HG03571 (cell line): ENCODE measurements around the gene CORO7.

Source experiments
- ATAC-seq: cut with Tn5 transposase; IDR thresholded peaks from one replicate; pipeline ENCODE4 v1.9.1; 2021; ENCODE audit not compliant: unreplicated experiment

Gene CORO7

DNA sequence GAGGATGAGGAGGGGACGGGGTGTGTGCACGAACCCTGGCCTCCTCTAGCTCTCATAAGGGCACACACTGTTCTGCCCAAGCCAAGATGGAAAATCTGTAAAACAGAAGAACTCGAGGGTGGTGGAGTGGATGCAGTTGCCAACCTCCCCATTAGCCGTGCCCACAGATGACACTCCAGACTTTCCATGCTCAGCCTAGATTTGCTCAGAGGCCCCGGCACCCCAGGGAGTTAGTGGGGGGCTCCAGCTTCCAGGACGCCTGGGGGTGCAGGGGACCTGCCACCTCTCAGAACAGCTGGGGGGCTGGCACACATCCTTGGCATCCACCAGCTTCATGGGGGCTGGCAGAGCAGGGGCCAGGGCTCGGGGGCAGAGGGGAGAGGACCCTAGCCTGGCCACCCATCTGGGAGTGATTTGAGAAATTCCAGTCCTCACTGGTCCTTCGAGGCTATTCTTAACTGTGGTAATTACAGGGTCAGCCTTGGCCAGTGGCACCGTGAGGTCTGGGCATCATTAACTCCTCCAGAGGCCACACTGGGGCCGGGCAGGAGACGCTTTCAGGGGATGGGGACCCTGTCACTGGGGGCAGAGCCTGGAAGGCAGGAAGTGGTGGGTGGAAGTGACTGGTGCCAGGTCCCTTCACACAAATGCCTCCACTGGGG, 30.5 kb downstream of the CORO7 start:
- no peak for ATAC-seq

DNA sequence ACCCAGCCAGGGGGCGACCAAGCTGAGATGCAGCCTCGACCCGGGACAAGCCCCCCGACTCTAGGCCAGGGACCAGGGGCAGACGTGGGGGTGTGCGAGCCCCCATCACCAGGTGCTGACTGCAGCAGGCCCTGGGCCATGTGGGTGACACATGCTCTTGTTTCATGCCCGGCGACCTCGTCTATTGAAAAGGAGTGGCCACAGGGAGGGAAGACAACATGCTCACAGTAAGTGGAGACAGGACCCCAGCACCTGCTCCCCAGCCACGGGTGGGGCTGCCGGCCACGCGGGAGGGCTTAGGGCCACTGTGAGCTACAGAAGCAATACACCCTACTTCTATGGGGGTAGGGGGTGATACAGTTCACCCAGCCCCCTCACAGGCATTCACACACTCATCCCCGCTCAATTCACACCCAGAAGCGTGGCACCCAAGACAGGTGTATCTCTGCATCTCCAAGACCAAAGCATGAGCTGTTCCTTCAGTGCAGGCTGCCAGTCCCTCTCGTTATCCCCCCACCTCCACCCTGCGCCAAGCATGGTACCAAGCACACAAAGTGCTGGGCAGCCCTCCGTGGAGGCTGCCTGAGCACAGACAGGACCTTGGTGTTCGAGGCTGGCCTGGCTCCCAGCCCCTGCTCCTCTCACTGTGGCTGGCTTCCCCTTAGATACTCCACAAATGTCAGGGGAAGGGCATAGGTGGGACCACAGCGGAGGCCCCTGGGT, 31.2 kb downstream of the CORO7 start:
- ATAC-seq: no peak

DNA sequence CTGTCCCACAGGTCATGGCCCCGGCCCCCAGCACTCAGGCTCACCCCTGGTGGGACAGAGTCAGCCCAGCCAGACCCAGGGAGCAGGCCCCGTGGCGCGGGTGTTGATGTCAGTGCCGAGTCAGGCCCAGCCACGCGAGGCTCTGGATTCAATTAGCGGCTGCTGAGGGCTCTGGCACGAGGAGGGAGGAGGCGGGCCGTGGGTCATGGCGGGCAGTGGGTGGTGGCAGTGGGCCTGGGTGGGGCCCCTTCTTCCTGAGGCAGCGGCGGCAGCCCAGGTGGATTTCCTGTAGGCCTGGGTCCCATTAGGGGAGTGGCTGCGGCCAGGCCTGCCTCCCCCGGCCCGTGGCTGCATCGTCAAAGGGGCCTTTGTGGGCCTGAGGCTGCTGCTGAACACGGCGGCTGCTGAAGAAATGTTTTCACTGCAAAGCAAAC, 31.9 kb downstream of the CORO7 start:
- no peak for ATAC-seq

DNA sequence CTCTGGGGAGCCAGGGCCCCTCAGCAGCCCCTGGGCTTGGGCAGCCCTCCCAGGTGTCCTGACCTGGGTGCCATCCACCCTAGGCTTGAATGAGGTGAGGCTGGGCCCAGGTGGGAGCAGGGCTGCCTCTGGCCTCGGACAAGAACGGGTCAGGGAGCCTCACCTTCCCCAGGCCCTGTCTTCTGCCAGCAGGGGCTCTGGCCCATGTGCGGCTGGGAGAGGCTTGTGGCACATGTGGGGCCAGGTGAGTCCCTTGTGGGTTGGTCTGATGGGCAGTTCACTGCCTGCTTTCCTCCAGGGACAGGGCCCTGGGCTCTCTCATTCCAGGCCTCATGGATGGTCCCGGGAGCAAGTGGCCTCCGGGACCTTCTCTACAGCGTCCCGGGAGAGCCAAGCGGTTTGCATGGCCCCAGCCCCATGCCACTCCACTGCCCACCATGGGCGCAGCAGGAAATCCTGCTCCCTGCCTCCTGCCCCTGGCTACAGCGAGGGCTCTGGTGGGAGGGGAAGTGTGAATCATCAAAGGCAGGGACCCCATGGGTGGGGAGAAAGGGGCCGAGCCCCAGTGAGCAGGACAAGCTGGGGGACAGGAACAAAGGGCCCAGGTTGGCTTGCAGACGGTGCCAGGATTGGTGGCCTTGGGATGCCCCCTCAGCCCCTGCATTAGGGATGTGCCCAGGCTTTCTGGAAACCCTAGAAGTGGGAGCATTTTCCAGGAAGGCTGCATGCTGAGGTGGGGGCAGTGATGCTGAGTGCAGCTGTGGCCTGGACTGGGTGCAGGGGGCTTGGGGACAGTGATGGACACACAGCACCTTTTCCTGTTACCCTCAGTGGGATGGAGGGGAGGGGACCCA, 32.6 kb downstream of the CORO7 start:
- no peak for ATAC-seq

DNA sequence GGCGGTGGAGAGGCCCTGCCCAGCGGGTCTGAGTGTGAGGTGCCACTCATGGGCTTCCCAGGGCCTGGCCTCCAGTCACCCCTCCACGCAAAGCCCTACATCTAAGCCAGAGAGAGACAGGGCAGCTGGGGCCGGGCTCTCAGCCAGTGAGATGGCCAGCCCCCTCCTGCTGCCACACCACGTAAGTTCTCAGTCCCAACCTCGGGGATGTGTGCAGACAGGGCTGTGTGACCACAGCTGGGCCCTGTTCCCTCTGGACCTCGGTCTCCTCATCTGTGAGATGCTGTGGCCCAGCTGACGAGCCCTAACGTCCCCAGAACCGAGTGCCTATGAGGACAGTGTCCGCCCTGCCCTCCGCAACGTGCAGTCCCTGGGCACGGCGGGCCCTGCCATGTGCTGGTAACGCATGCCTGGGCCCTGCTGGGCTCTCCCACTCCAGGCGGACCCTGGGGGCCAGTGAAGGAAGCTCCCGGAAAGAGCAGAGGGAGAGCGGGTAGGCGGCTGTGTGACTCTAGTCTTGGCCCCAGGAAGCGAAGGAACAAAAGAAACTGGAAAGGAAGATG, 33.5 kb downstream of the CORO7 start:
- ATAC-seq: no peak

DNA sequence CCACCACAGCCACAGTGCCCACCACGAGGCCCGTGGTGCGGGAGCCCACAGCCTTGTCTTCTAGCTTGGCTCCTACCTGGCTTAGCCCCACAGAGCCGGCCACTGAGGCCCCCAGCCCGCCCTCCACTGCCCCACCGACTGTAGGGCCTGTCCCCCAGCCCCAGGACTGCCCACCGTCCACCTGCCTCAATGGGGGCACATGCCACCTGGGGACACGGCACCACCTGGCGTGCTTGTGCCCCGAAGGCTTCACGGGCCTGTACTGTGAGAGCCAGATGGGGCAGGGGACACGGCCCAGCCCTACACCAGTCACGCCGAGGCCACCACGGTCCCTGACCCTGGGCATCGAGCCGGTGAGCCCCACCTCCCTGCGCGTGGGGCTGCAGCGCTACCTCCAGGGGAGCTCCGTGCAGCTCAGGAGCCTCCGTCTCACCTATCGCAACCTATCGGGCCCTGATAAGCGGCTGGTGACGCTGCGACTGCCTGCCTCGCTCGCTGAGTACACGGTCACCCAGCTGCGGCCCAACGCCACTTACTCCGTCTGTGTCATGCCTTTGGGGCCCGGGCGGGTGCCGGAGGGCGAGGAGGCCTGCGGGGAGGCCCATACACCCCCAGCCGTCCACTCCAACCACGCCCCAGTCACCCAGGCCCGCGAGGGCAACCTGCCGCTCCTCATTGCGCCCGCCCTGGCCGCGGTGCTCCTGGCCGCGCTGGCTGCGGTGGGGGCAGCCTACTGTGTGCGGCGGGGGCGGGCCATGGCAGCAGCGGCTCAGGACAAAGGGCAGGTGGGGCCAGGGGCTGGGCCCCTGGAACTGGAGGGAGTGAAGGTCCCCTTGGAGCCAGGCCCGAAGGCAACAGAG, 34.2 kb downstream of the CORO7 start:
- ATAC-seq: no peak

DNA sequence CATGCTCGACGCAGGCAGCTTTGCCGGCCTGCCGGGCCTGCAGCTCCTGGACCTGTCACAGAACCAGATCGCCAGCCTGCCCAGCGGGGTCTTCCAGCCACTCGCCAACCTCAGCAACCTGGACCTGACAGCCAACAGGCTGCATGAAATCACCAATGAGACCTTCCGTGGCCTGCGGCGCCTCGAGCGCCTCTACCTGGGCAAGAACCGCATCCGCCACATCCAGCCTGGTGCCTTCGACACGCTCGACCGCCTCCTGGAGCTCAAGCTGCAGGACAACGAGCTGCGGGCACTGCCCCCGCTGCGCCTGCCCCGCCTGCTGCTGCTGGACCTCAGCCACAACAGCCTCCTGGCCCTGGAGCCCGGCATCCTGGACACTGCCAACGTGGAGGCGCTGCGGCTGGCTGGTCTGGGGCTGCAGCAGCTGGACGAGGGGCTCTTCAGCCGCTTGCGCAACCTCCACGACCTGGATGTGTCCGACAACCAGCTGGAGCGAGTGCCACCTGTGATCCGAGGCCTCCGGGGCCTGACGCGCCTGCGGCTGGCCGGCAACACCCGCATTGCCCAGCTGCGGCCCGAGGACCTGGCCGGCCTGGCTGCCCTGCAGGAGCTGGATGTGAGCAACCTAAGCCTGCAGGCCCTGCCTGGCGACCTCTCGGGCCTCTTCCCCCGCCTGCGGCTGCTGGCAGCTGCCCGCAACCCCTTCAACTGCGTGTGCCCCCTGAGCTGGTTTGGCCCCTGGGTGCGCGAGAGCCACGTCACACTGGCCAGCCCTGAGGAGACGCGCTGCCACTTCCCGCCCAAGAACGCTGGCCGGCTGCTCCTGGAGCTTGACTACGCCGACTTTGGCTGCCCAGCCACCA, 35.1 kb downstream of the CORO7 start:
- no peak for ATAC-seq

DNA sequence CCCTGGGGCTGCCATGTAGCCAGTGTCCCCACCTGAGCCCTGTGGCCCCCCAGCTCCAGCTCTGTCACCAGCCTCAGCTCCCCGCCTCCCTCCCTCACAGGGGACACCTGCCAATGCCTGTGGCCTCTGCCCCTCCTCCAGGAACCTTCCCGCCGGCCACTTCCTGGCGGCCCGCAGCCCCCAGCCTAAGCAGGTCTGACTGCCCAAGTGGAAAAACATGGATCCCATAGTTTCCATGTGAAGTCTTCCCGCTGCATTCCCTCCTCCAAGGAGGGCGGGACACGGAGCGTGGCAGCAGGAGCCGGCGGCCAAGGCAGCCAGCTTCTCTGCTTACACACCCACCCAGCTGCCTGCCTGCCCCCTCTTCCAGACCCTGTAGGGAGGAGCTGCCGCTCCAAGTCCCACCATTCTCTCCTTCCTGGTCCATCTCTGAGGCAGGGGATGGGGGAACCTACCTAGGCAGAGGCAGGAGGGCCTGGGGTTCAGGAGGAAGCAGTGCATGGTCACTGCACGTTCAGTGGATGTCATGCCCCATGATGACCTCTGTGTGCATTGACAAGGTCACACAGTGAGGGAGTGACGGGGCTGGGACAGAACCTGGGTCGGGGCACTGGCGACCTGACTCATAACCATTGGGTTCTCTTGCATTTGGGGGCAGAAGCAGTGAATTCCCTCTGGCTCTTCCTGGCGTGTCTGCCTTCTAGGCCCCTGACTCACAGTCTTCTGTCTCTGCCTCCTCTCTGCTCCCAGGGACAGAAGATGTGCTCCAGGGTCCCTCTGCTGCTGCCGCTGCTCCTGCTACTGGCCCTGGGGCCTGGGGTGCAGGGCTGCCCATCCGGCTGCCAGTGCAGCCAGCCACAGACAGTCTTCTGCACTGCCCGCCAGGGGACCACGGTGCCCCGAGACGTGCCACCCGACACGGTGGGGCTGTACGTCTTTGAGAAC, 36.0 kb downstream of the CORO7 start:
- no peak for ATAC-seq

DNA sequence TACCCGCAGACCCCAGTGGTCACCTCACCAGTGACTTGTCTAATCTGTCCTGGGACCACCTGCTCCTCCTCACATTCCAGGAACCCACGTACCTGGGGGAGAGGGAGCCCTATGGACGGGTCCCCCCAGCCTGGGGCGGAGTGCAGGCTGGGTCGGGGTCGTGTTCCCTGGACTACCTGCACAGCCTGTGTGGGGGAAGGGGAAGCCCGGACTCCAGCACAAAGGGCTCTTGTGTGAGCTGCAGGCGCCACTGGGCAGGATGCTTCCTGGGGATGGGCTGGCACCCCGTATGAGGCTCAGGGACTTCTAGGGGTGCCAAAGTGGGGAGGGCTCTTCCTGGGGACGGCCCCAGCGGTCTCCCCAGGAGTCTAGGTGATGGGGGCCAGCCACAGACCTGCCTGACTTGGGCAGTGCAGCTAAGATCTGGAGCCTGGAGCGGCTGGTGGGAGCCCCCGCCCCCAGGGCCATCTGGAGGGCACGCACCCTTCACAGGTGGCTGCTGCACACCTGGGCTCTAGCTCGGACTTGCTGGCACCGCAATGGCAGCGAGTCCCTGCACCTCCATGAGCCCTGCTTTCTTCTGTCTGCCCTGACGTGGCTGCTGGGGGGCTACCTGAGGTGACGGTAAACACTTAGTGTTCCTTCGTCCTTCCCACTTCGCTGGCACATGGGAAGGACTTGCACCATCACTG, 37.3 kb downstream of the CORO7 start:
- no peak for ATAC-seq

DNA sequence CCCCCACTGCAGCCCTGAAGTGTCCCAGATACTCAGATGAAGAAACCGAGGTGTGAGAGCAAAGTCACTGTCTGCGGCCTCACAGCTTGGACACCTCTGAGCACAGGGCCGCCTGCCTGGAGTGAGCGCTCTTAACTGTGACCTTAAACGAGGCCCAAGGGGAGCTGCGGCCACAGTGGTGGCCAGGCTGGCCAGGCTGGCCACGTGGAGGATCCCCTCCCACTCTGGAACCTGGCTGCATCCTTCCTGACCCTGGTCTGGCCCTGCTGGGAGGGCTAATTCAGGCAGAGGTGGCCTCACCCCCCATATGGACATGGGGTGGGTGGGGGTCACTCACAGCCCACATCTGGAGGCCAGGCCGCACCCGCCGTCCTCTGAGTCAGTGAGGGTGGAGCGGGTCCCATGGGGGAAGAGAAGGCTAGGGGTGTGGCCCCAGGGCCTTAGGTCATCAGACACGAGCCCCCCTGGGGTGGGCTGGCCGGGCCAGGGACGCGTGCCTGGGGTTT, 38.2 kb downstream of the CORO7 start:
- ATAC-seq: no peak

DNA sequence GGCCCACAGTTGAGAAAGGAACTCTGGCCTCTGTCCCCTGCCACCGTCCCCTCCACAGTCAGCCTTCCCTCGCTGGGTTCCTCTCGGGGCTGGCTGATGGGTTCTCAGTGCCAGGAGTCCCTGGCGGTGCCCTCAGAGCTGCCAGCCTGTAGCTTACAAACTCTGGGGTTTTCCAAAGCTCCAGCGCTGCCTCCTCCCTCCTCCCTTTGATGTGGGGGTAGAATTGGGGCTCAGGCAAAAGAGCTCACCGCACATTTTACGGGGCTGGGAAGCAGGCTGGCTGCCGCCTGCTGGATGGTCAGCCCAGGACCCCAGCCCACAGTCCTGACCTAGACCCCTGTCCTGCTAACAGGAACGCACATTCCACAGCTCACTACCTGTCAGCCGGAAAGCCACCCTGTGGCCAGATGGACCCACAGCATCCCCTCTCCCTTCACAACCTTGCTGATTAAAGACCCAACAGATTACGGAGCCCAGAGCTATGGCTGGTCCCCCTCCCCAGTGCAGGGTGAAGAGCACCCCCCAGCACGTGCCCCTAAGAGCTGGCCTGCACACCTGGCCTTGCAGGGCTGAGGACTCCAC, 38.7 kb downstream of the CORO7 start:
- no peak for ATAC-seq

DNA sequence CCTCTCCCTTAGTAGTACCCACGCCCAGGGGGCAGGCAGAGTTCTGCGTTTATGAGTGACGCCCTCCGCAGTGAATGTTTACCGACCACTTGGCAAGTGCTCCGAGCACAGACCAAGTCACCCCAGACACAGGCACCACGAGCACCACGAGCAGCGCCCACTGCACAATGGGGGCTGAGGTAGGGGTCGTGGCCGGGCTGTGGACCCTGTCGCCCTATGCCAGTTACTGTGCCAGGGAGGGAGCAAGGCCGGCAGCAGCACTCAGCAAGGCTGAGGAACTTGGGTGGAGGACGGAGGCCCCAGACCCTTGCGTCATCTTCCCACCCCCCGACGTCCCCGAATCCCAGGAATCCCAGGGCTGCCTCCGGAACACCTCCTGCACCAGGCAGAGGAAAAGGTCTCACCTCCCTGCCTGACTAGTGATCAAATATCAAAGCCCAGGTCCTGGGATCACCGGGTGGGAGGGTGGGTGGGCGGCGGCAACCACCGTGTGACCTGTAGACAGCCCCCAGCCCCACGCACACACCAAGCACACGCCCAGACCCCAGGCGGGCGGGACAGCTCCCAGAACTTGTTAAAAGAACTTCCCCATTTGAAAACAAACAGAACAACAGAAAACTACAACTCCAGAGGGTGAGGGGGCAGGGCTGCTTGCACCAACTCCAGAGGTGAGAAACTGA, 39.4 kb downstream of the CORO7 start:
- no peak for ATAC-seq

DNA sequence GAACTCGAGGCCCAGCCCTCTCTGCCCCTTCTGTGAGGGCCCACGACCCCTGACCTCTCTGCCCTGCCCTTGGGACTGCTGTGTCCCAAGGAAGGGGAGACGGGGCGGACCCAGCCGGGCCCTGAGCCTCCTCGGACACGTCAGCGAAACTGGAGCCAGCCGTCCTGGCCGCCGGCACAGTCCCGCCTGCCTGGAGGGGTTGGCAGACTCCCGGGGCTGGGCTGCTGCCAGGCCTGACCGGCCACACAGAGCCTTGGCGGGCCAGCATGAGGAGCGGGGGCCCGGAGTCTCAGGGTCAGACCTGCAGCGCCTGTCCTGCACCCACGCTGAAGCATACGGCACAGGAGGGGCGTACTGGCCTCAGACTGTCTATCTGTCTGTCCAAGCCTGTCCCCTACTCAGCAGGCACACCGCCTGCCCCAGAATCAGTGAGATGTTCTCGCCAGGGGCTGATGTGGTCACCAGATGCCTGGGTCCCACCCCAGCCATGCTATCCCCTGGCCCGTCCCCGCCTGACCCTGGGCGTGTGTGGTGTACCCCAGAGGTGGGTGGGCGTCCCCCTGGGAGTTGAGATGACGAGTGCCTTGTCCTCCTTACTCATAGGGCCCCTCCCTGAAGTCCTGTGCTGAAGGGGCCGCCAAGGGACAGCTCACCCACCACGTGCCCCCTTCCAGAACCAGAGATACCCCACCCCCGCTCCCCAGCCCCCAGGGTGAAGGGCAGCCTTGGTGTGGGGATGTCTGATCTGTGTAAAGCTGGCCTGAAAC, 40.1 kb downstream of the CORO7 start:
- ATAC-seq: no peak

DNA sequence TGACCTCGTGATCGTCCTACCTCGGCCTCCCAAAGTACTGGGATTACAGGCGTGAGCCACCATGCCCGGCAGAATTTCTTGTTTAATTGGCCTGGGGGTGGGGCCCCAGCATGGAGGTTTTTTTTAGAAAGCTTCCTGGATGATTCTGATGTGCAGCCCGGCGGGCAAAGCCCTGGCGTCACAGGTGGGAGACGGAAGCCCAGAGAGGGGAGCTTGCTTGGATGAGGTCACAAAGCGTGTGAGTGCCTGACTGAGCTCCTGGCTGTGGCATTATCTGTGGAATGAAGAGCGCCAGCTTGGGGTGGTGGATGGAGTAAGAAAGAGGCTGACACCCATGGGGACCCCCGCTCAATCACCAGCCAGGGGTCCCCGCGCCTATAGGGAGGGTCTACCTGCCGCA, 40.7 kb downstream of the CORO7 start:
- ATAC-seq: no peak

DNA sequence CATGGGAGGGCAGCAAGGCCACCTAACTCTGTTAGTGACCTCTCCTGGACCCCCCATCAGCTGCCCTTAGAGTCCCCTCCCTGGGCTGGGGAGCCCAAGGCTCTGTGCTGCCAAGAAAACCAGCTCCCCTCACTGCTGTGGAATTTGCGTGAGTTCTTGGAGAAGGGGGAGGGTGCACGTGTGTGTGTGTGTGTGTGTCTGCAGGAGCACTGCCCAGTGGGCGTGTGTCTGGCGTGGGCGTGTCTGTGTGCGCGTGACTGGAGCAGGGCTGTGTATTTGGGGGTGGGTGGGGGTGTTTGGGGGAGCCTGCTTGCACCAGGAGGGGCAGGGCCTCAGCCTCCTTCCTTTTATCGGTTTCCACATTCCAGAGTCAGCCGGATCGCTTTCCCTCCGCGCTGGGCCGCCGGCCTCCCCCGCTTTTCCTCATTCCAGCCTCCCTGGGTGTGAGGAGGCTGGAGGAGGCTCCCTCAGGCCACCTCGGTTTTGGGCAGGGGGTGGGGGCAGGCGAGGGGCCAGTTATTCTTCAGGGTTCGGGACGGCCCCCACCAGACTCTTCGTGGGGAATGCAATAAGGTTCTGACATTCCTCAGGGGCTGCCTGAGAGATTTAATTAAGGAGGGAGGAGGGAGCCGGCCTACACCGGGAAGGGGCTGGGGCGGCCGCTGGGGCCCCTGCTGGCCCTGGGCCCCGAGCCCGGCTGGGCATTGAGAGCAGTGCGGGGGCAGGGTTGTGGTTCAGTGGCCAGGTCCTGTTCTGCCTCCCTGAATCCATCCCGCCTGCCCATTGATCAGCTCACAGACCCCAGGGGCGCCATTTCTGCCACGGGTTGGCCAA, 42.3 kb downstream of the CORO7 start:
- no peak for ATAC-seq
